ENCODE data around the gene IQUB.
A peak's percentile ranks its signal among the peaks of the same experiment; 100 is the strongest.

DNA sequence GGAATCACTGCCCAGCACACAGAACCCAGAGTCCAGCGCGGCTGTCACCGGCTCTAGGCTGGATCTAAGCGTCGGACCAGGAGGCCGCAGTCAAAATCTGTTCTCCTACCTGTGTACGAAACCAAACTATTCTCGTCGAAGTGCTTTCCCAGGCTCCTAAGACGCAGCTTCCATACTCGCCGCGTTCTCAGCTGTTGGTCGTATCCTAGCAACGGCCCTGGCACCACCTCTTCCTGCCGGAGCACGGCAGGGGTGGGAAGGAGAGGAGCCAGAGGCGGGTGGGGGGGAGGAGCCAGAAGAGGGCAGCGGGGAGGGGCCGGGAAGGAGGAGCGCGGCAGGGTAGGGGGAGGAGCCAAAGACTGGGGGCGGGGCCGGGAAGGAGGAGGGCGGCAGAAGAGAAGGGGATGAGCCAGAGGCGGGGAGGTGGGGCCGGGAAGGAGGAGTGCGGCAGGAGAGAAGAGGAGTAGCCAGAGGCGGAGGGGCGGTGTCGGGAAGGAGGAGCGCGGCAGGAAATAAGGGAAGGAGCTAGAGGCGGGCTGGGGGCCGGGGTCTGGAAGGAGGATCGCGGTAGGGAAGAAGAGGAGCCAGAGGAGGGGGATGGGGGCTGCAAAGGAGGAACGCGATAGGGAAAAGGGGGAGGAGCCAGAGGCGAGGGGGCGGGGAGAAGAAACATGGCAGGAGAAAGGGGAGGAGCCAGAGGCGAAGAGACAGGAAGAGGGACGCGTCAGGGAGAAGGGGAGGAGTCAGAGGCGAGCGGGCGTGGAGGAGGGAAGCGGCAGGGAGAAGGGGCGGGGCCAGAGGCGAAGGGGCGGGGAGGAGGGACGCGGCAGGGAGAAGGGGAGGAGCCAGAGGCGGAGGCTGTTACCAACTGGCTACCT lies at the start of gene IQUB:
- TF ChIP-seq POLR2AphosphoS5 (IDR thresholded peaks at IDR 0.05): peak; percentile 30 to 70 (median 42)
- peak in 1 of 2 donors; percentile 48 for TF ChIP-seq POLR2A (IDR thresholded peaks at IDR 0.05)

All from sigmoid colon (tissue), 4 donors.